ENCODE measurements around the gene BRD4. TPM values are rescaled to one million over a fixed set of nuclear protein-coding genes. Genes with fewer than 3 reads are reported as not detected.

BRD4 gene
- polyA plus RNA-seq, 2 of the 4 experiments (the other 2 are of a cell fraction): 8.3 to 22.5 TPM

DNA sequence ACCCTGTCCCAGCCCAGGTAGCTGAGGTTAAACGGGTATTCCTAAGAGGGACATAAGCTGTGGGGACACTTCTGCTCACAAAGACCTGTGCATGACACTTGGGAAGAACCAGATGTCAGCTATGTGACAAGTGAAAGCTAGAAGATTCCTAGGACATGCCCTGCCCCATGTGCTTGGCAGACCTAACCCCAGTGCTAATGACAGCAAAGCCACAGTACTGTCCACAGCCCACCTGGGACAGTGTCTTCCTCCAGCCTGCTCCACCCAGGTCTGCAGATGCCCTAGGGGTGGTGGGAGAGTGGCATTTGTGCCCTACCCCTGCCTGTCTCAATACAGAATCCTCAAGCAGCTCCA, 81.7 kb downstream of the BRD4 start:
- POLR2A ChIA-PET: no interaction called here

DNA sequence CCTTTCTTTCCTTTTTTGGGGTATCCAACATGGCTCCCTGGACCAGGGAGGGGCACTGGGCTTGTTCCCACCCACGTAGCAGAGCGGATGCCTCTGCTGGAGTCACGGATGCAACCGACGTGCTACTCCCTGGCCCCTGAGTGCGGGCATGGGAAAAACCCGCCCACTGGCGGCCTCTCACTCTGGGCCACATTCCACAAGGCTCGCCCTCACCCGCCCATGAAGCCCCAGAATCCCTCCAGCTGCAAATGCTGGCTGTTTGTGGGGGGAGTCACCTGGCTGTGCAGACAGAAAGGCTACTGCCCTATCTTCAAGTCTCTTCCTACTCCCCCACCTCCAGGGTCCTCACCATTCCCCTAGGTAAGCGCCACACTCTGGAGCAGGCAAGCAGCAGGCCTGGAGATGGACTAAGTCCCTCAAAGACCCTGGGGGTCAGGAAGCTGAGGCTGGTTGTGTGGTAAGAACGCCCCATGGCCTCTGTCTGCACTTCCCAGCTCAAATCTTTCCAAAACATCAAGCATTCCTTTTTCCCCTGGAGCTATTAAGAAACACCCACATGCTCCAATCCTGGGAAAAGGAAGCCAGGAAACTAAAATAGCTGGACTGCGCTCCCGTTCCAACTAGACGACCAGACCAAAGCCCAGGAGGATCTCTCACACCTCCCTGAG, 82.2 kb downstream of the BRD4 start:
- CTCF ChIA-PET: interaction anchor here (0.6 to 3.7 kb wide), 11 partner anchors 8 to 89 kb away, joined by 3 to 13 read pairs (median 4); no protein-coding TSS in a partner anchor
- H3K27ac ChIP-seq: peak overlapping the region; percentile 64 to 84
- DNase-seq (ENCODE audit: low read depth in 1 of 2, low spot score in 1 of 2) (peak in 1 of 2 experiments; percentile 69), FAIRE-seq (no peak), ATAC-seq (peak in 1 of 2 experiments; percentile 43; a peak in 3 of 6 replicates)
- POLR2A ChIA-PET: no interaction called here
- peaks cover 55% of the 10 kb centered on the region for H3K4me1 ChIP-seq
- no peaks in the 10 kb centered on the region for H3K9me3 ChIP-seq
- no peak overlapping the region for H3K4me3 ChIP-seq
- TF ChIP-seq, protein P1, sequence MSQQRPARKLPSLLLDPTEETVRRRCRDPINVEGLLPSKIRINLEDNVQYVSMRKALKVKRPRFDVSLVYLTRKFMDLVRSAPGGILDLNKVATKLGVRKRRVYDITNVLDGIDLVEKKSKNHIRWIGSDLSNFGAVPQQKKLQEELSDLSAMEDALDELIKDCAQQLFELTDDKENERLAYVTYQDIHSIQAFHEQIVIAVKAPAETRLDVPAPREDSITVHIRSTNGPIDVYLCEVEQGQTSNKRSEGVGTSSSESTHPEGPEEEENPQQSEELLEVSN (IDR thresholded peaks at IDR 0.05; ENCODE audit: borderline replicate concordance, low read depth): no peak
- TF ChIP-seq HOXA7 (CRISPR knock-in tag; IDR thresholded peaks at IDR 0.05): no peak
- H3K4me2 ChIP-seq: peak overlapping the region; percentile 57
- WGBS (ENCODE audit: missing lambda C conversion rate): 54% methylated on average over 13 of the region's 15 CpGs

More for the DNA sequence above, 81.7 kb downstream of the BRD4 start:
- H3K4me1 ChIP-seq: peaks cover 55% of the 10 kb centered on the region
- H3K4me2 ChIP-seq: peak overlapping the region; percentile 57
- FAIRE-seq: no peak
- no peak for DNase-seq (ENCODE audit: low read depth in 1 of 2, low spot score in 1 of 2)
- CTCF ChIA-PET: interaction anchor here (0.6 to 3.7 kb wide), 8 partner anchors 9 to 76 kb away, joined by 3 to 13 read pairs (median 5); no protein-coding TSS in a partner anchor
- ATAC-seq: no peak
- no CpG with 5 or more reads among the region's 1 CpG for WGBS (ENCODE audit: missing lambda C conversion rate)
- peak overlapping the region; percentile 64 to 84; a peak in 4 of 6 replicates for H3K27ac ChIP-seq
- no peaks in the 10 kb centered on the region for H3K9me3 ChIP-seq
- TF ChIP-seq POLR2AphosphoS2 (conservative IDR thresholded peaks at IDR 0.05; ENCODE audit: low read length): no peak
- TF ChIP-seq, protein P2, sequence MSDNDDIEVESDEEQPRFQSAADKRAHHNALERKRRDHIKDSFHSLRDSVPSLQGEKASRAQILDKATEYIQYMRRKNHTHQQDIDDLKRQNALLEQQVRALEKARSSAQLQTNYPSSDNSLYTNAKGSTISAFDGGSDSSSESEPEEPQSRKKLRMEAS (IDR thresholded peaks at IDR 0.05): no peak
- no peak for TF ChIP-seq SREBF2 (IDR thresholded peaks at IDR 0.05)
- TF ChIP-seq FOSL2 (IDR thresholded peaks at IDR 0.05): no peak
- TF ChIP-seq FOSL2 (CRISPR knock-in tag; IDR thresholded peaks at IDR 0.05): no peak
- TF ChIP-seq RAD21 (conservative IDR thresholded peaks at IDR 0.05 in 1 of 2, IDR thresholded peaks at IDR 0.05 in 1 of 2): no peak
- TF ChIP-seq GATA3 (IDR thresholded peaks at IDR 0.05; ENCODE audit: borderline replicate concordance): no peak
- TF ChIP-seq, protein P3, sequence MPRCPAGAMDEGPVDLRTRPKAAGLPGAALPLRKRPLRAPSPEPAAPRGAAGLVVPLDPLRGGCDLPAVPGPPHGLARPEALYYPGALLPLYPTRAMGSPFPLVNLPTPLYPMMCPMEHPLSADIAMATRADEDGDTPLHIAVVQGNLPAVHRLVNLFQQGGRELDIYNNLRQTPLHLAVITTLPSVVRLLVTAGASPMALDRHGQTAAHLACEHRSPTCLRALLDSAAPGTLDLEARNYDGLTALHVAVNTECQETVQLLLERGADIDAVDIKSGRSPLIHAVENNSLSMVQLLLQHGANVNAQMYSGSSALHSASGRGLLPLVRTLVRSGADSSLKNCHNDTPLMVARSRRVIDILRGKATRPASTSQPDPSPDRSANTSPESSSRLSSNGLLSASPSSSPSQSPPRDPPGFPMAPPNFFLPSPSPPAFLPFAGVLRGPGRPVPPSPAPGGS (IDR thresholded peaks at IDR 0.05): no peak
- H3K4me3 ChIP-seq: no peak overlapping the region

DNA sequence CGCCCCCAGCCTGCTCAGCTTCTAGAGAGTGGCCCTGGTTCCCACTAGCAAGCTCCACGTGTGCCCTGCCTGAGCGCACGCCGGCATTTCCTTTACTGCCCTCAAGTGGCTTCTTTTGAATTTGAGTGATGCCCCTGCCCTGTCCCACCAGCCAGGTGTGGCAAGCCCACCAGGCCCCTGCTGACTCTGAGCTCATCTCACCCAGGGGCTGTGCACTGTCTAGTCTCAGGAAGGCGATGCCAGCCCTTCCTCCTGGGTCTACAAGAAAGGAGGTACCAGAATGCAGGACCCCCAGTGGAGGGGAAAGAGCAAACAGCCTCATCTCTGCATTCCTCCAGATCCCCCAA, 82.8 kb downstream of the BRD4 start:
- DNase-seq (ENCODE audit: low read depth in 1 of 2, low spot score in 1 of 2): no peak
- Histone ChIP-seq H3K27ac (peak overlapping the region; percentile 64 to 84), H3K9me3 (no peaks in the 10 kb centered on the region), H3K4me1 (peaks cover 55% of the 10 kb centered on the region), H3K4me3 (no peak overlapping the region), H3K4me2 (peak overlapping the region; percentile 57)
- ChIA-PET POLR2A (interaction anchor here (0.6 kb wide), 1 partner anchor 157 kb away, joined by 3 read pairs; no protein-coding TSS in a partner anchor), CTCF (interaction anchor here (1.0 to 3.7 kb wide), 9 partner anchors 8 to 88 kb away, joined by 3 to 13 read pairs (median 4); no protein-coding TSS in a partner anchor)
- ATAC-seq: peak in 1 of 2 experiments; percentile 7; a peak in 1 of 6 replicates
- TF ChIP-seq JUNB (IDR thresholded peaks at IDR 0.05) (no peak), EHMT2 (IDR thresholded peaks at IDR 0.05; ENCODE audit: low read depth) (no peak), MAFK (IDR thresholded peaks at IDR 0.05; ENCODE audit: partially characterized antibody) (no peak), ZFP36 (IDR thresholded peaks at IDR 0.05; ENCODE audit: borderline replicate concordance, partially characterized antibody) (no peak), ZSCAN20 (CRISPR knock-in tag; IDR thresholded peaks at IDR 0.05) (no peak), CEBPB (IDR thresholded peaks at IDR 0.05) (no peak), BHLHE40 (IDR thresholded peaks at IDR 0.05; ENCODE audit: low read depth, low read length) (no peak), CBX2 (IDR thresholded peaks at IDR 0.05; ENCODE audit: borderline replicate concordance, low read depth) (no peak), RARB (CRISPR knock-in tag; IDR thresholded peaks at IDR 0.05) (no peak), POLR2A (IDR thresholded peaks at IDR 0.05; ENCODE audit: low read length) (no peak), HDAC2 (IDR thresholded peaks at IDR 0.05) (no peak), FOXS1 (CRISPR knock-in tag; IDR thresholded peaks at IDR 0.05) (no peak), KDM5A (IDR thresholded peaks at IDR 0.05) (no peak), JUN (IDR thresholded peaks at IDR 0.05) (no peak), MAZ (IDR thresholded peaks at IDR 0.05; ENCODE audit: borderline replicate concordance, low read depth, low read length) (no peak)
- TF ChIP-seq, protein P4, sequence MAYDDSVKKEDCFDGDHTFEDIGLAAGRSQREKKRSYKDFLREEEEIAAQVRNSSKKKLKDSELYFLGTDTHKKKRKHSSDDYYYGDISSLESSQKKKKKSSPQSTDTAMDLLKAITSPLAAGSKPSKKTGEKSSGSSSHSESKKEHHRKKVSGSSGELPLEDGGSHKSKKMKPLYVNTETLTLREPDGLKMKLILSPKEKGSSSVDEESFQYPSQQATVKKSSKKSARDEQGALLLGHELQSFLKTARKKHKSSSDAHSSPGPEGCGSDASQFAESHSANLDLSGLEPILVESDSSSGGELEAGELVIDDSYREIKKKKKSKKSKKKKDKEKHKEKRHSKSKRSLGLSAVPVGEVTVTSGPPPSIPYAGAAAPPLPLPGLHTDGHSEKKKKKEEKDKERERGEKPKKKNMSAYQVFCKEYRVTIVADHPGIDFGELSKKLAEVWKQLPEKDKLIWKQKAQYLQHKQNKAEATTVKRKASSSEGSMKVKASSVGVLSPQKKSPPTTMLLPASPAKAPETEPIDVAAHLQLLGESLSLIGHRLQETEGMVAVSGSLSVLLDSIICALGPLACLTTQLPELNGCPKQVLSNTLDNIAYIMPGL (CRISPR knock-in tag; IDR thresholded peaks at IDR 0.05; ENCODE audit: borderline replicate concordance): no peak
- TF ChIP-seq, protein P5, sequence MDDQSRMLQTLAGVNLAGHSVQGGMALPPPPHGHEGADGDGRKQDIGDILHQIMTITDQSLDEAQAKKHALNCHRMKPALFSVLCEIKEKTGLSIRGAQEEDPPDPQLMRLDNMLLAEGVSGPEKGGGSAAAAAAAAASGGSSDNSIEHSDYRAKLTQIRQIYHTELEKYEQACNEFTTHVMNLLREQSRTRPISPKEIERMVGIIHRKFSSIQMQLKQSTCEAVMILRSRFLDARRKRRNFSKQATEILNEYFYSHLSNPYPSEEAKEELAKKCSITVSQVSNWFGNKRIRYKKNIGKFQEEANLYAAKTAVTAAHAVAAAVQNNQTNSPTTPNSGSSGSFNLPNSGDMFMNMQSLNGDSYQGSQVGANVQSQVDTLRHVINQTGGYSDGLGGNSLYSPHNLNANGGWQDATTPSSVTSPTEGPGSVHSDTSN (IDR thresholded peaks at IDR 0.05): no peak
- TF ChIP-seq, protein P6, sequence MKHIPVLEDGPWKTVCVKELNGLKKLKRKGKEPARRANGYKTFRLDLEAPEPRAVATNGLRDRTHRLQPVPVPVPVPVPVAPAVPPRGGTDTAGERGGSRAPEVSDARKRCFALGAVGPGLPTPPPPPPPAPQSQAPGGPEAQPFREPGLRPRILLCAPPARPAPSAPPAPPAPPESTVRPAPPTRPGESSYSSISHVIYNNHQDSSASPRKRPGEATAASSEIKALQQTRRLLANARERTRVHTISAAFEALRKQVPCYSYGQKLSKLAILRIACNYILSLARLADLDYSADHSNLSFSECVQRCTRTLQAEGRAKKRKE (CRISPR knock-in tag; IDR thresholded peaks at IDR 0.05; ENCODE audit: low read depth): no peak
- 62% methylated on average over 5 of the region's 6 CpGs for WGBS (ENCODE audit: missing lambda C conversion rate)
- FAIRE-seq: no peak

Data from A549 (cell line).